DMS114 treated with DMSO at 0.1 percent for 48 hours (cell line): ENCODE data around the gene TPST1.
"Not testable (repeated sequence)": the region's sequence is repeated elsewhere in the genome, so short reads cannot be mapped to it uniquely, and the experiment has no call there.

Experiments
- DNase-seq: peaks from one replicate; lab custom pipeline; 2025; ENCODE audit not compliant: unreplicated experiment; lab: John Stamatoyannopoulos, UW

Gene TPST1

GRCh38 chr7:66324985-66325384, 119.9 kb downstream of the TPST1 start:
- DNase-seq: not testable (repeated sequence)

- no peak for DNase-seq
Measured at GRCh38 chr7:66326501-66327215, 121.5 kb downstream of the TPST1 start.

GRCh38 chr7:66330961-66331360, 125.8 kb downstream of the TPST1 start:
- no peak for DNase-seq

- DNase-seq: no peak
Measured at GRCh38 chr7:66331883-66332282, 126.7 kb downstream of the TPST1 start.

GRCh38 chr7:66333443-66333842, 128.3 kb downstream of the TPST1 start:
- no peak for DNase-seq

GRCh38 chr7:66335318-66335717, 130.2 kb downstream of the TPST1 start:
- DNase-seq: no peak

GRCh38 chr7:66336760-66337159, 131.6 kb downstream of the TPST1 start:
- DNase-seq: no peak

GRCh38 chr7:66339141-66339540, 134.0 kb downstream of the TPST1 start:
- no peak for DNase-seq

GRCh38 chr7:66344166-66344565, 139.0 kb downstream of the TPST1 start:
- no peak for DNase-seq

GRCh38 chr7:66348531-66348930, 143.4 kb downstream of the TPST1 start:
- DNase-seq: no peak

GRCh38 chr7:66348959-66349358, 143.8 kb downstream of the TPST1 start:
- DNase-seq: no peak

GRCh38 chr7:66352071-66352470, 146.9 kb downstream of the TPST1 start:
- no peak for DNase-seq

- no peak for DNase-seq
Measured at GRCh38 chr7:66353547-66353946, 148.4 kb downstream of the TPST1 start.

- no peak for DNase-seq
Measured at GRCh38 chr7:66355756-66356155, 150.6 kb downstream of the TPST1 start.

- no peak for DNase-seq
Measured at GRCh38 chr7:66356277-66356721, 151.2 kb downstream of the TPST1 start.

GRCh38 chr7:66357087-66357486, 152.0 kb downstream of the TPST1 start:
- DNase-seq: no peak

- DNase-seq: no peak
Measured at GRCh38 chr7:66359656-66360211, 154.6 kb downstream of the TPST1 start.

- DNase-seq: no peak
Measured at GRCh38 chr7:66362136-66362535, 157.0 kb downstream of the TPST1 start.

GRCh38 chr7:66363635-66364034, 158.5 kb downstream of the TPST1 start:
- no peak for DNase-seq

GRCh38 chr7:66365031-66365430, 159.9 kb downstream of the TPST1 start:
- not testable (repeated sequence) for DNase-seq

- DNase-seq: no peak
Measured at GRCh38 chr7:66371096-66371824, 166.1 kb downstream of the TPST1 start.
